Cardiac septum (tissue), 1 donor: ENCODE data around the gene FOXP1. TPM values are rescaled to one million over a fixed set of nuclear protein-coding genes. Genes with fewer than 3 reads are reported as not detected.

ENCODE experiments used
- DNase-seq: peaks from one replicate; pipeline ENCODE4 v3.0.0-alpha.2; 2020; ENCODE audit warnings: low spot score
- intact Hi-C: fragments of 100-400 bp; cut with DNase I; formaldehyde crosslinking; loops from one replicate; pipeline ENCODE4 v1.14.0; 2022
- total RNA-seq: library from RNA; stranded (reverse); fragmentation: NEBNext Ultra II Directional; extraction: Animal tissue kit (Norgen Biotek cat#: 25700); gene quantifications from one replicate; pipeline ENCODE4 v1.2.1, GENCODE V29; 2021
- donor health status: DM: no; HTN: no; CAD: no.

FOXP1 gene
- total RNA-seq, 1 donor from 2014 or later: 53.2 TPM

- intact Hi-C loops: no loop called here
- no peak for DNase-seq
Measured at GRCh38 chr3:71146673-71147072, 436.9 kb downstream of the FOXP1 start.

DNA sequence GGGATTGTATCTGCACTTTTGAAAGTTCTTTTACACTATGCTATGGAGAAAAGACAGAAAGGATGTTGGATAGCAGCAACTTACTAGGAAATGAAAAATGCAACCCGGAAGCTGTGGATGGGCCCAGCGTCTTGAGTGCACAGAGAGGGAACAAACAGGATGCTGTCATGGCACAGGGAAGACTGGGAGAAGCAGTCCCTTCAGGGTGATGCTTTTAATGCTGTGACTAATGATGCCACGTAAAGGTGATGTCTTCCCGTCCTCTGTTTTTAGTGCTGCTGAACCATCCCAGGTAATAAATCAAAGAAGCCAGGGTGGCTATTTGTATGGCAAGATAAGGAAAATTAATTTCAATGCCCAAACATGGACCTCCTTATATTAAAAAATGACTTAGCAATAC lies 437.6 kb downstream of the FOXP1 start:
- intact Hi-C loops: no loop called here
- no peak for DNase-seq

DNA sequence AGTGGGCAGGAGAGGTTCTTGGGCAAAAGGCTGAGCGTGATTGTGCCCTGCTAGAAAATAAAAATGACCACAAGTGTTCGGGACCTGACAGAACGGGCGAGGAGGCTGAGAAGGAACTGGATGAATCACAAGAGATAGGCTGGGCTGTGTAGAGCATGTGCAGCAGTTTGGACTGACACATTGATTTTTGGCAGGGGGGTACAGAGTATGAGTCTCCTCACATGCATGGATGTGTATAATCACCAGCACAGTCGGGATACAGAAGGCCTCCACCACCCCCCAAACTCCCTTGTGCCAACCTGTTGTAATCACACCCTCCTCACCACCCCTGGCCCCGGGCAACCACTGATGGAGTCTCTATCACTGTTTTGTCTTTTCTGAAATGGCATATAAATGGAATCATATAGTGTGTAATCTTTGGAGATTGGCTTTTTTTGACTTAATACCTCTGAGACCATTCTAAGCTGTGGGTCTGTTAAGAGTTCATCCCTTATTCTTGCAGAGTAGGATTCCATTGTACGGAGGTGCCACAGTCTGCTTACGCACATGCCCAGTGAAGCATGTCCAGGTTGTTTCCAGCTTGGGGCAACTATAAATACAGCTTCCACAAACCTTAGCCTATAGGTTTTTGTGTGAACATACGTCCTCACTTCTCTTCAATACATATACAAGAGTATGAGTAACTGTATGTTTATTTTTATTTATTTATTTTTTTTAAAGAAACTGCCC lies 438.8 kb downstream of the FOXP1 start:
- no peak for DNase-seq
- intact Hi-C loops: no loop called here

GRCh38 chr3:71143493-71143892 lies 440.0 kb downstream of the FOXP1 start:
- no peak for DNase-seq
- intact Hi-C loops: no loop called here

GRCh38 chr3:71142441-71143161 lies 440.9 kb downstream of the FOXP1 start:
- intact Hi-C loops: no loop called here
- DNase-seq: no peak

DNA sequence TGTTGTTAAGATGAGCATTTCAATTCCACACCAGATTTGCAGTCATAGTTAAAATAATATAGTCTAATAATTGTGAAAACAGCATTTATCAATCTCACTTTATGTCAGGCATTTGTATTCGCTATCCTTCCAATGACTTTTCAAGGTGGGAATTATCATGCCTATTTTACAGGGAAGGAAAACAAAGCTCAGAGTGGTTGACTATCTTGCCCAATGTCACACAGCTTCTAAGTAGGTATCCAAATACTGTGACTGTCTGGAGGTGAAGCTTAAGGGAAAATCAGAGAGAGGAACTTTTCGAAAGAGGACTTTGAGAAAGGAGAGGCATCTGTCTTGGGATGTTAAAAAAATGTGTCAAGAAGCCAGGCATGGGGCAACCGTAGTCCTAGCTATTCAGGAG lies 443.1 kb downstream of the FOXP1 start:
- intact Hi-C loops: no loop called here

GRCh38 chr3:71139496-71139895 lies 444.0 kb downstream of the FOXP1 start:
- intact Hi-C loops: loop anchor here (10.0 kb wide), 1 partner anchor 255 kb away; no protein-coding TSS in a partner anchor
- DNase-seq: no peak

More for the DNA sequence above, 443.1 kb downstream of the FOXP1 start:
- DNase-seq: no peak

DNA sequence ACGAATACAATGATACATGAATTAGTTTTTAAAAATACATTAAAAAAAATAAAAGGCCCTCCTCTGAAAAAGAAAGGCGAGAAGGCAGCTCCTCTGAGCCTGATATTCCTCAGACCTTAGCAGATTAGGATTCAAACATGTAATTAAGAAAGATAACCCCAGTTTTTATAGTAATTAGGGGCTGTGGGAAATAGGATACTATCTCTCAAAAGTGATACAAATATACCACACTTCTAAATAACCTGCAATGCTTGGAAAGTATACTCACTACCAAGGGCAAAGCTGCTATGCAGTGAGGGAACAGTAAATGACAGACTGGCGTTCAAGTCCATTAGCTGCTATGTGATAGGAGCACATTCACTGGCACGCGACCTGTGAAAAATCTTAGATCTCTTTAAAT lies 445.1 kb downstream of the FOXP1 start:
- DNase-seq: no peak
- intact Hi-C loops: loop anchor here (10.0 kb wide), 1 partner anchor 256 kb away; no protein-coding TSS in a partner anchor

GRCh38 chr3:71136276-71136675 lies 447.3 kb downstream of the FOXP1 start:
- intact Hi-C loops: loop anchor here (10.0 kb wide), 1 partner anchor 259 kb away; no protein-coding TSS in a partner anchor
- DNase-seq: no peak

DNA sequence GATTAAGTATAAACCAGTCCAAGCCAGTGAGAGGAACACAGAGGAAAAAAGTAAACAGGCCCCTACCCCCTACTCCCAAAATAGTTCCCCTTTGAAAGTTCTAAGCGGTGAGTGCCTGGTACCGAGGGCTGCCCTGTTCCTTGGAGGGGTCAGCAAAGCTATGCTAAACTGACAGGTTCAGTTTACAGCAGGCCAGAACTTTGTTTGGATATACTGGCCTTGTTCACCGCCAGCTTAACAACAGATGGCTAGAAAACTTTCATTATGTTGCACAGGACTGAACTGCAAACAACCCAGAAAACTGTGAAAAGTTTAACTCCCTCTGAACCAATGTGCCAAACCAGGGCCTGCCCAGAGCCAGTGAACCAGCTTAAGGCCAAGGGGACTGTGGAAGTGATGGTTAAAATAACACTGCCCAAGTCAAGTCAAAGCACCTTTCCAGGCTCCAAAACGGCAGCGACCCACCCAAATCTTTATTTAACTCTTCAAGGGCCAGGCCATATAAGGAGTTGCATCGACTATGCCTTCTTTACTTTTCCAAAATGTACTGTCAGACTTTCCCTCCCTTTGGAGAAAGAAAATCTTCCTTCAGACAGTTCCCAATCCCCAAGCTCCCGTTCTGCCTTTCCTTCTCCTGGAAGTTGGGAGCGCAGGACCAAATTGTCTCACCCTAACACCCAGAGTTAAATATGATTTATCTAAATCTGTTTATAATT lies 448.0 kb downstream of the FOXP1 start:
- DNase-seq: no peak
- intact Hi-C loops: loop anchor here (10.0 kb wide), 1 partner anchor 259 kb away; no protein-coding TSS in a partner anchor

DNA sequence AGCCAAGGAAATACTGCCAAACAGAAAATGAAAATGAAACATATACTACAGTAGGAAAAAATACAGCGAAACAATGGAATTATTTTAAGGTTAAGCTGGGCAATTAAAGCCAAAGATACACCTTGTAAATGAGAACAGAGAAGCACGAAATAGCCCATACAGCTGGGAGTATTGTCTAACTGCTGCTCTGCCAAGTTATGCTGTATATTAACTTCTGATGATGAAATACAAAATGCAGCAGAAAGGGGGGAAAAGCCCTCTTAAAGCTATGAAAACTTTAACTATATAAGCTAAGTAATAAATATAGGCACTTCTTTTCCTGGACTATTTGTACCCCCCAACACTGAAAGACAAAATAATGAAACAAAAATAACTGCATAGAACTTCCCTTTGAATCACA lies 449.0 kb downstream of the FOXP1 start:
- intact Hi-C loops: loop anchor here (5.0 to 10.0 kb wide), 2 partner anchors 113 to 260 kb away; no protein-coding TSS in a partner anchor
- DNase-seq: no peak

DNA sequence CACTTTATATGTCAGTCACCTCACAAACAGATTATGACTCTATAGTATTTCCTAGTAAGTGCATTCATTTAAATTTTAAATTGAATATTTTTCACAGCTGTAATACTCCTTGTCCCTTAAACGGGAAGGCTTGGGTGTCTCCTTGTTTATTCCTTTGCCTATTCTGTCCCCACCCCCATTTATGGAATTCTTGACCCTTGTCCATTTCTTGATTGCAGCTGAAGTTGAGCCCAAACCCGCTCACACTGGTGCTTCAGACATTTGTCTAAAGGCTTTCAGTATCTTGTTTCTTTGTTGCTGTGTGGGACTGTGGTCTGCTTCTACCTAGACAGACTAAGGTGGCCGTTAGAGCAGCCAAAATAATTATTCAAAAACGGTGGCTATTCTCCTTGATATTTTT lies 449.7 kb downstream of the FOXP1 start:
- no peak for DNase-seq
- intact Hi-C loops: loop anchor here (5.0 to 10.0 kb wide), 2 partner anchors 113 to 261 kb away; no protein-coding TSS in a partner anchor

- no peak for DNase-seq
- intact Hi-C loops: loop anchor here (5.0 to 10.0 kb wide), 2 partner anchors 114 to 262 kb away; no protein-coding TSS in a partner anchor
Measured at GRCh38 chr3:71132995-71133730, 450.4 kb downstream of the FOXP1 start.

- intact Hi-C loops: loop anchor here (2.0 to 10.0 kb wide), 3 partner anchors 67 to 263 kb away; no protein-coding TSS in a partner anchor
- DNase-seq: no peak
Measured at GRCh38 chr3:71131375-71132314, 451.9 kb downstream of the FOXP1 start.

DNA sequence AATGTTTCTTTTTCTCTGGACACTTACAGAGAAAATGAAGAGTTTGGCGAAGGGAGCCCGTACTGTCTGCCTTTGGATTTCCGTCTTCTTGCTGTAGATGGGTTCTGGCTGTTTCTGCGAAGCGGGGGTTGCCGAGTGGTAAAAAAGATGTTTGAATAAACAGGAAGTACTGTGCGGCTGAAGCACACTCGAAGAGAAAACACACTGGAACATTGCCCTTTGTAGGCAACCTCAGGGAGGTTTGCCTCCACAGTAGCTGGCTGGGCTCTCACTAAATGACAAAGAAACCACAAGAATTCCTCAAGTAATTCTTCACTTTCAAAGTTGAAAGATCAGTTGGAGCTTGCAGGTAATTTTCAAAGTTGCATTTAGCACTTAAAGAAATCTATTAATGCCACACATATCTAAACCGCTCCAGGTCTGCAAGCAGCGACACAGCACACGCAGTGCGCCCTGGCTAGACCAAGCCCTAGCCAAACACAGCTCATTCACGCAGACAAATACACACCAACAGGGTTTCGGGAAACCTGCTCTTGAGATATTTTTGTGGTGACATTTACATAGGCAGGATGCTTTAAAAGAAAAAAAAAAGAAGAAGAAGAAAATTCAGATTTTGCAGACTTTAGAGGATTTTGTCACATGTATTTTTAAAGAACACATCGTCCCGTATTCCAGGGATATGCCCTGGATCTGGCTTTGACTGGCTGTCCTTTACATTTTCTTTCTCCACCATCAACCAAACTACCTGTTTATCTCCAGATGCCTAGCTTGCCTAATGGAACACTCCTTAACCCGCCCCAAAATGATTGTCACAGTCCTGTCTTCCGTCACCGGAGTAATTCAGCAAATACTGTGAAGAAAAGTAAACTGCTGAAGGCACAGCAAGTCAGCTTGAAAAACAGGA lies 452.8 kb downstream of the FOXP1 start:
- DNase-seq: peak; percentile 86
- intact Hi-C loops: loop anchor here (2.0 to 10.0 kb wide), 3 partner anchors 66 to 264 kb away; no protein-coding TSS in a partner anchor

DNA sequence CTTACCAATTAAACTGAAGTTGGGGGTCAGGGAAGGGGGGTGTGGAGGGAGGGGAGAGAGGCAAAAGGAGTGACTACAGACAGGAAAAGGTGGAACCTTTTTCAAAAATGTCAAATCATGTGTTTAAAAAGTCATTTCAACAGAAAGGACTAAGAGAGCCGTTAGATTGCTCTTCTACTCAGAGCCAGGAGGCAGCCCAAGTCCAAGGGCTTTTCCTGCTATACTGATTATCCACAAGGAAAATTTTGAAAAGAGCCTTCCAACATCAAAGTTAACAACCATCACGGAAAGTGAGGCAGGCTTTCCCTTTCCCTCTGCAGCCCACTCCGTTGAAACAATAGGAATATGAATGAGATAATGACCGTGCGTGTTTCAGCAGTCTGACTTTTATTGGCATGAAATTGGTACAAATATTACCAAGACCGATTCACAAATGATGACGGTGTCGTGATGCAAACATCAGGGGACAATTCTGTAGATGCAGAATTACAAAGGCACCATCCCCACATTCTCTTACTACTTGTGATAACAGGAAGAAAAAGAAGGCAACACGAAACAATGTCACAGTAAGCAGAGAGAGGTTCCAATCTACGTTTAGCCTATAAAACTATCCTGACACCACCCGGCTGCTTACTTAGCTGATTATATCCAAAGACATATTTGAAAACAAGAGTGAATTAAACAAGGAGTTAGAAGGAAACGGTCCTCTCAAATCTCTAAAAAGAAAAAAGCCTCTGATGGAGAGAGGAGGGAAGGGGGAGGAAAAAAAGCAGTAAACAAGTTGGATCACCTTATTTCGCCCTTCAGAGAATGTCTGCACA lies 453.7 kb downstream of the FOXP1 start:
- intact Hi-C loops: loop anchor here (2.0 to 10.0 kb wide), 7 partner anchors 65 to 453 kb away; partner anchors contain the start of gene FOXP1
- DNase-seq: no peak
